ENCODE results near the gene EPC2.

EPC2 gene

GRCh38 chr2:148643998-148644882 lies at the start of gene EPC2:
TSS of gene EPC2 (plus strand) at chr2:148644751. CDS start at chr2:148645018, 267 bp downstream.
- peak; percentile 78 for DNase-seq

GRCh38 chr2:148596018-148596417 lies 48.5 kb upstream of the EPC2 start:
- DNase-seq, result peak; percentile 46

- peak; percentile 9 for DNase-seq
These were observed 45.2 kb upstream of the EPC2 start for GRCh38 chr2:148599109-148599991.

DNA sequence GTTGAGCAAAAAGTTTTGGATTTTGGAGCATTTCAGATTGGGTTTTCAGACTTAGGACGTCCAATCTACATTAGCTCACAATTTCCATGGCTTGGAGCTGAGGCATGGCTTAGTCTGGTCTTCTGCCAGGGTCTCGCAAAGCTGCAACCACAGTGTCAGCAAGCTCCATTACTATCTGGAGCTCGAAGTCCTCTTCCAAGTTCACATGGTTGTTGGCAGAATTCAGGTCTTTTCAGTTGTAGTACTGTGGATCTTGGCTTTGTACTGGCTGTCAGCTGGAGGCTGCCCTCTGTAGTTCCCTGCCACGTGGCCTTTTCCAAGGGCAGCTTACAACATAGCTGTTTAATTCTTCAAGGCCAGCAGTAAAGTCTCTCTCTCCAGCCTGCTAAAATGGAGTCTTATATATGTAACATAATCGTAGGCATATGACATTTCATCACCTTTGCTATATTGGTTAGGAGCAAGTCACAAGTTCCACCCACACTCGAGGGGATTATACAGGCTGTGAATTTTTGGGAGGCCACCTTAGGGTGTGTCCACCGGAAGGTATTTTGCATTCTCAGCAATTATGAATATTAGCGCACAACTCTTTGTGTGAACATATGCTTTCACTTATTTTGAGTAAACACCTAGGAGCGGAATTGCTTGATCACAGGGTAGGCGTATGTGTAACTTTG lies 41.5 kb upstream of the EPC2 start:
- DNase-seq, result no peak

GRCh38 chr2:148603562-148603920 lies 41.0 kb upstream of the EPC2 start:
- DNase-seq, result no peak

- DNase-seq, result no peak
These were observed 39.6 kb upstream of the EPC2 start for GRCh38 chr2:148604927-148605326.

- DNase-seq, result no peak
These were observed 37.0 kb upstream of the EPC2 start for GRCh38 chr2:148607566-148607965.

- DNase-seq, result no peak
These were observed 31.1 kb upstream of the EPC2 start for GRCh38 chr2:148613231-148614013.

GRCh38 chr2:148614014-148614321 lies 30.6 kb upstream of the EPC2 start:
- DNase-seq, result peak; percentile 57

DNA sequence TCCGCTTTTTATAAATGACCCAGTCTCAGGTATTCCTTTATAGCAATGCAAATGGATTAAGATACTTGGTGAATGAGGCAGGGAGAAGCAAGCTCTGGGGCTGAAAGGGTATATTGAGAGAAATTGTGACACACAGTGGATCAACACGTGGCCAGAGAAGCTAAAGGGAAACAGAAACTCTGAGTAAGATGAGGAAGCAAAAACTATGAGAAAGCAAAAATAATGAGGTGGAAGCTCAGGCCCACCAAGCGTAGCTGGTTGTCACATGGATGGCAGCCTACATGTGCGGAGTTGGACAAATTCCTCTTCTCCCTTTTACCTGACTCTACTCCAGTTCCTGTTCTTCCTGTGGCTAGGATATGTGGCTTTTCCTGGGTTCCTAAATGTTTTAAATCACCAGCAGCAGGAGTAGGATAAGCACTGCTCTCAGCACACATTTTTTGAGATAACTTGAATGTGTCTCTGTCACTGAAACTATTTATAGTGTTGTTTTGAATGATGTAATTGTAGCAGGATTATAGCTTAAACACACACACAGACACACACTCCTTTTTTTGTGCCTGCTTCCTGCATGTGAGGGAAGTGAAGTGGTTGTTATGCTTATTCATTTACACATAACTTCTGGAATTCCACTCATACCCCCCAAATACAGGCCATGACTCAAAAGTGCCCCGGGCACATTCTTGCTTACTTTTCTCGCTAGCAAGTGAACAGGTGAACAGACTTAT lies 30.1 kb upstream of the EPC2 start:
- no peak for DNase-seq

DNA sequence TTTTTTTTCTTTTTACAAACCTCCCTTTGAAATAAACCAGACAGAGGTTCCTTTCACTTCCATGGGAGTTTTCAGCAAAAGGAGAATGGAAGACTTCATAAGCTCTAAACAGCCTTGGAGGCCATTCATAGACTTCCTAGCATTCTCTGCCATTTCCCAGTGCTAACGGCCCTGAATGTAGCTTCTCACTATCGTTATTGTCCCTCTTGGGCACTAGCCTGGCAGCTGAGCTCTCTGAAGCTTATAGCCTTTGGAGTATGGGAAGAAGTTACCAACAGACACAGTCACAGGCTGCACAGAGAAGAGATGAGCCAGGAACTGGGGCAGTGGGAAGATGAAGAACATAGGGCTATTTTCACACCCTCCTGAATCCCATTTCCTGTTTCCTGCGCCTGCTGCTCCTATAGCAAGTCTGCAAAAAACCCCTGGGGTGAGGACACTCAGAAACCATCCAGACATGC lies 29.1 kb upstream of the EPC2 start:
- no peak for DNase-seq

DNA sequence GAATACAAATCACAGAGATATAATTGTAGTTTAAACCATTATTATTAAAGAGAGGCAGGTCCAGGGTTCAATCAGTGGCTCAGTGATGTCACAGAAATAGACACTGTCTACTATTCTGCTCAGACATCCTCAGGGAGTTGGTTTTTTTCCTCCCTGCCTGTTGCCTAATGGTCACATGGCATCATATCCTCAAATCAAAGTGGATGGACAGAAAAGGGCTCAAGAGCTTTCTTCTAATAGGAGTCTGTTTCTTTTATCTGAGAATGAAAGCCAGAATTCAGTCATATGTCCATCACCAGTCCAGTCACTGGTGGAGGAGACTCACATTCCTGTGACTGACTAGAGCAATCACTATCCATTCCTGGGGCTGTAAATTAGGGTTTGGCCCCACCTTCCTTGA lies 27.9 kb upstream of the EPC2 start:
- DNase-seq, result no peak

GRCh38 chr2:148617219-148617618 lies 27.3 kb upstream of the EPC2 start:
- DNase-seq, result no peak

GRCh38 chr2:148619560-148620195 lies 24.9 kb upstream of the EPC2 start:
- DNase-seq, result no peak

DNA sequence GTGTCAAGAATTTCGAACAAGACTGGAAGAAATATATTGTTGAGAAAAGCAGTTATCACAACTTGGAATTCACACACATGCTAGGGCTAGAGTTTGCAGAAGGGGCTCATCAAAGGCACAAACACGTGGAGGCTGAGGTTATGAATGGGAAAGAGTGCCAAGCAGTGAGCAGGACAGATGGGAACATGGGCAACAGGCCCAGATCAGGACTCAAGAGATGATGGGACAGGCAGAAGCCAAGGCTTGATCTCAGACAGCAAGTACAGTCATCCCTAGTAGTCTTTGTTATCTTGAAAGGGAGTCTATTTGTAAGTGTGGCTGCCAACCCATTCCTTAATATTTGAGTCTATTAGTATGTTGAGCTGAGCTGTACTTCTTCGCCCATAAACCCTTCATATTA lies 22.2 kb upstream of the EPC2 start:
- DNase-seq, result no peak

DNA sequence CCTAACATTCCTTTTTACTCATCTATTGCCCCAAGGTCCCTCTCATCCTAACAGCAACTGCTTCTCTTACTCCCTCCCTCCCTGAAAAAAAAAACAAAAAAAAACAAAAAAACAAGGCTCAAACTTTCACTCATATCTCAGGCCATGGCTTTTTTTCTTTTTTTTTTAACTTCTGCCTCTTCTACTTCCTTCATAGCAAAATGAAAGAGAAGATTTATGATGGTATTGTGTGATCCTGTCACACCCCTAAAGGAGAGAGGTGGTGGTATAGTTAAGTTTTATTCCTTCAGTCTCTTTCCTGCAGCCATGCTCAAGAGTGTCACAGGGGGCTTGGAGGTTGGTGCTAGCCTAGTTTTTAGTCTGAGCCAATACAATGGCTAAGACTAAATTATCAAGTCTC lies 21.5 kb upstream of the EPC2 start:
- no peak for DNase-seq

DNA sequence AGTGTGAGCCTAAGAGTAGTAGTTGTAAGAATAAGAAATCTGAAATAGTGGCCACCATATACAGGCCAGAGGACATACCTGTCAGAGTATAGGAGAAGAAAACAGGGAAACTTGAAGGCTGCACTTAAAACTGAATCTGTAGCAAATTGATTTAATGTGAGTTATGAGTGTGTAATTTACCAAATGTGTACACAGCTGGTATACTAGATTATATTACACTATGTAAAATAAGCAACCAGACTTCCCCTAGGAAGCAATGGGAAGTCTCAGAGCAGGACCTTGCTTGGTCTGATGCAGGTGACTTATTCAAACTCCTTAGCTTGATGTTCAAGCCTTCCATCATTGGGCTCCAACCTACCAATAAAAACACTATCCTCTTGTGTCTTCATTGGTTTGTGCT lies 17.3 kb upstream of the EPC2 start:
- DNase-seq, result peak; percentile 58

DNA sequence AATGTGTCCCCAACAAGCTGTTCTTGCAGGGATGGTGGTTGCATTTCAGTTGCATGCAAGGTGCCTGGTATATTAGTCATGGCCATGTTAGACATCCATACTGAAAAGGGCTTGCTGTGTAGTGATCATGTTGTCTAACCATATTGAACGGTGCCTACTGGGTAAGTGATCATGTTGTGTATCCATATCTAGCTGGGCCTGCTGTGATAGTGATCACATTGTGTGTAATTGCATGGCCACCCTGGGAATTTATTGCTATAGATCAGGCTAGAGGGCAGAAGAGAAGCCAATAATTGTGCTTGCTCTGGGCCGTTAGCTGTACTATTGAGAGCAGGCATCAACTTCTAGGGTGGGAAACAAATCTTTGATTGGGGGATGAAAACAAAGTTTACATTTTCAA lies 9.8 kb upstream of the EPC2 start:
- no peak for DNase-seq

- DNase-seq, result no peak
These were observed 6.0 kb upstream of the EPC2 start for GRCh38 chr2:148638543-148638942.

DNA sequence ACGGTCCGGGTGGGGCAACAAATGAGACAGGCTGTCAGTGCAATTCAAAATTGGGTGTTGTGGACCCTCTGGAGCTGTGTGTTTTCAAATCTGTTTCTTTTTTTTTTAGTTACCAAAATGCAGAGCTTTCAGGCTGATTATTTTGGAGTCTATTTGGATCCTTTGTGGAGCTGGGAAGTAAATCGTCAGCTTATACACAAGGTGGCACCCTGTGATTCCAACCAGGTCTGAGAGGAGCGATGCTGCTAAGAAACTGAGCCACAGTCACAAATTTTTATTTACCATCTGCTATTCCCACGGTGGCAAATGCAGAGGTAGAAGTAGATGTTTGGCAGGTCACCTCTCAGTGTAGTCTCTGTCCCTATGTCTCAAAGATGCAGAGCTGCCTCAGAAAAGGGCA lies 3.8 kb upstream of the EPC2 start:
- no peak for DNase-seq

DNA sequence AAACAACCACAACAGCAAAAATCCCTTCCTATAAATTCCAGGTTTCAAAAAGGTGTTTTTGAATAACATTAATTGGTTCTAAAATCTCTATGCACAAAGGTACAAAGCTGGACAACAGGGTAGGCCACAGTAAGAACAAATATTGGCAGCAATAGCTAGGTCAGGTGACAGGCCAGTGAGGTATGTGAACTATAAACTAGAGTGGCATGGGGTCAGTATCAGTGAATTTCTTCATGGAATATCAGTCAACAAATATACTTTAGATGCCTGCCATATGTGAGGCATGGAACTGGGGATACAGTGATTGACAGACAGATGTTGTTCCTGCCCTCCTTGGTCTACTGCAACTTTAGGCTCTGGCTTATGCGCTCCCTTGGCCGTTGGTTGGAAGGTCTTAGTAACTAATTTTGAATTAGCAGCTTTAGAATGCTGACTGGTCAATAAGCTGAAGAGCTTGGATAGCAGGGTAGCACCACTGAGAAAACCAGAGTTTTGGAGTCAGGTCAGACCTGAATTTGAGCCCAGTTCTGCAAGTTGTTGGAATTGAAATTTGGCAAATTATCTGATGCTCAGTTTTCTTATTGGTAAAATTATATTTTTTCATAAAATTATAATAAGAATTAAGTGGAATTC lies 2.3 kb upstream of the EPC2 start:
- DNase-seq, result no peak

All from NCI-H2171 treated with DMSO at 0.1 percent for 48 hours (cell line).